ENCODE results near the gene FERMT3. TPM values are rescaled to one million over a fixed set of nuclear protein-coding genes. Genes with fewer than 3 reads are reported as not detected.
A peak's percentile ranks its signal among the peaks of the same experiment; 100 is the strongest.

The FERMT3 gene
- total and polyA plus RNA-seq, 2 of the 8 experiments (the other 6 are each of a cell fraction or from before 2014, with no cell fraction given), result 1.4 to 3.7 TPM

GRCh38 chr11:64225608-64226506 lies 19.3 kb downstream of the FERMT3 start, which contains the start of the genes NUDT22 and TRPT1 (continued):
- TF ChIP-seq YY1 (IDR thresholded peaks at IDR 0.05; ENCODE audit: low read depth, low read length), result 0 out of 2 replicates have a peak, but pooled peaks have one; percentile 0
- TF ChIP-seq BACH1 (IDR thresholded peaks at IDR 0.05; ENCODE audit: low read length), result peak; percentile 55; the same call in 1 of the 2 replicates
- peak; percentile 54 to 76; a peak in 2 of 4 replicates for TF ChIP-seq HDAC2 (IDR thresholded peaks at IDR 0.05; ENCODE audit: borderline replicate concordance in 1 of 2, low read depth in 2 of 2, low read length in 2 of 2)
- peak in 1 of 3 experiments; percentile 48; a peak in 1 of 4 replicates for TF ChIP-seq CTCF (IDR thresholded peaks at IDR 0.05; ENCODE audit: control extremely low read depth in 1 of 3, insufficient read depth in 1 of 3, low read depth in 1 of 3, low read length in 3 of 3)
- TF ChIP-seq TBP (IDR thresholded peaks at IDR 0.05; ENCODE audit: low read depth, low read length), result peak; percentile 35; the same call in 1 of the 2 replicates
- no peak for TF ChIP-seq NRF1 (IDR thresholded peaks at IDR 0.05; ENCODE audit: low read depth, low read length)
- peak in 1 of 2 experiments; percentile 44; a peak in 2 of 3 replicates for TF ChIP-seq POLR2A (IDR thresholded peaks at IDR 0.05; ENCODE audit: control extremely low read depth in 1 of 2, low read depth in 2 of 2, low read length in 2 of 2)
- TF ChIP-seq TAF1 (IDR thresholded peaks at IDR 0.05; ENCODE audit: low read depth, low read length), result peak; percentile 57; the same call in 1 of the 2 replicates
- no peak for TF ChIP-seq SP2 (IDR thresholded peaks at IDR 0.05; ENCODE audit: low read length)

All from H1 (cell line).